Bronchial epithelial cell (primary cell): Measurements from ENCODE around the gene GORASP1. TPM values are rescaled to one million over a fixed set of nuclear protein-coding genes. Genes with fewer than 3 reads are reported as not detected.
"Not testable (repeated sequence)": the region's sequence is repeated elsewhere in the genome, so short reads cannot be mapped to it uniquely, and the experiment has no call there.

Experiments
- DNase-seq: peaks from one replicate; pipeline ENCODE4 v3.0.0-alpha.2; 2010; ENCODE audit warnings: low read depth
- FAIRE-seq: peaks from 2 replicates; lab custom pipeline; 2011; peaks lifted over from hg19 to GRCh38; lab: Jason Lieb, UNC
- H3K27me3 ChIP-seq: 2 replicates; pipeline ENCODE4 v1.5.1; 2011; ENCODE audit warnings: low read length; ENCODE audit not compliant: control insufficient read depth, insufficient read depth
- H3K36me3 ChIP-seq: 2 replicates; pipeline ENCODE4 v1.5.1; 2011; ENCODE audit warnings: low read length; ENCODE audit not compliant: control insufficient read depth, insufficient read depth
- H3K4me3 ChIP-seq: 2 replicates; pipeline ENCODE4 v1.5.1; 2011; ENCODE audit warnings: mild to moderate bottlenecking, low read depth, low read length, control low read depth
- CTCF ChIP-seq: IDR thresholded peaks from 2 replicates; pipeline ENCODE4 v1.5.1; 2011; ENCODE audit warnings: mild to moderate bottlenecking, moderate library complexity, low read length, control low read depth, inconsistent platforms; ENCODE audit not compliant: insufficient read depth, severe bottlenecking
- total RNA-seq: library from RNA; depleted of rRNA; stranded (reverse); fragments of >200 nt; gene quantifications from 2 replicates; pipeline ENCODE4 v1.2.1, GENCODE V29; 2014

The GORASP1 gene
- total RNA-seq, 1 donor from 2014 or later: 17.9 TPM

- H3K4me3 ChIP-seq: no peak overlapping the region
- FAIRE-seq: no peak
- H3K36me3 ChIP-seq: peaks cover 2% of the 10 kb centered on the region
- H3K27me3 ChIP-seq: no peaks in the 10 kb centered on the region
- no peak for TF ChIP-seq CTCF
- no peak for DNase-seq
These were observed 38.9 kb downstream of the GORASP1 start for GRCh38 chr3:39068556-39068955.

GRCh38 chr3:39067286-39067685, 40.1 kb downstream of the GORASP1 start:
- TF ChIP-seq CTCF: peak; percentile 6
- Histone ChIP-seq H3K36me3 (peaks cover 2% of the 10 kb centered on the region), H3K4me3 (no peak overlapping the region), H3K27me3 (no peaks in the 10 kb centered on the region)
- FAIRE-seq (peak; percentile 43), DNase-seq (peak; percentile 83)

GRCh38 chr3:39065197-39065596, 42.2 kb downstream of the GORASP1 start:
- Histone ChIP-seq H3K27me3 (no peaks in the 10 kb centered on the region), H3K4me3 (no peak overlapping the region), H3K36me3 (peaks cover 2% of the 10 kb centered on the region)
- peak; percentile 57 for TF ChIP-seq CTCF
- DNase-seq: peak; percentile 52
- FAIRE-seq: no peak

GRCh38 chr3:39064646-39065045, 42.8 kb downstream of the GORASP1 start:
- FAIRE-seq (no peak), DNase-seq (no peak)
- Histone ChIP-seq H3K4me3 (no peak overlapping the region), H3K36me3 (peaks cover 2% of the 10 kb centered on the region), H3K27me3 (no peaks in the 10 kb centered on the region)
- TF ChIP-seq CTCF: no peak

GRCh38 chr3:39063143-39063542, 44.3 kb downstream of the GORASP1 start:
- no peak for FAIRE-seq
- no peak for TF ChIP-seq CTCF
- no peak for DNase-seq
- no peaks in the 10 kb centered on the region for H3K36me3 ChIP-seq
- no peaks in the 10 kb centered on the region for H3K27me3 ChIP-seq
- no peak overlapping the region for H3K4me3 ChIP-seq

- Histone ChIP-seq H3K36me3 (no peaks in the 10 kb centered on the region), H3K4me3 (no peak overlapping the region), H3K27me3 (no peaks in the 10 kb centered on the region)
- FAIRE-seq: no peak
- no peak for TF ChIP-seq CTCF
- DNase-seq: no peak
These were observed 45.2 kb downstream of the GORASP1 start for GRCh38 chr3:39062180-39062579.

- DNase-seq, H3K4me3 ChIP-seq, FAIRE-seq, H3K36me3 ChIP-seq, H3K27me3 ChIP-seq: not testable (repeated sequence)
These were observed 46.2 kb downstream of the GORASP1 start for GRCh38 chr3:39061228-39061627.
